ENCODE measurements around the gene CALD1. TPM values are rescaled to one million over a fixed set of nuclear protein-coding genes. Genes with fewer than 3 reads are reported as not detected.

CALD1 gene
- total RNA-seq, 6 experiments from 2014 or later, result 1,066 to 1,726 (median 1,102) TPM

DNA sequence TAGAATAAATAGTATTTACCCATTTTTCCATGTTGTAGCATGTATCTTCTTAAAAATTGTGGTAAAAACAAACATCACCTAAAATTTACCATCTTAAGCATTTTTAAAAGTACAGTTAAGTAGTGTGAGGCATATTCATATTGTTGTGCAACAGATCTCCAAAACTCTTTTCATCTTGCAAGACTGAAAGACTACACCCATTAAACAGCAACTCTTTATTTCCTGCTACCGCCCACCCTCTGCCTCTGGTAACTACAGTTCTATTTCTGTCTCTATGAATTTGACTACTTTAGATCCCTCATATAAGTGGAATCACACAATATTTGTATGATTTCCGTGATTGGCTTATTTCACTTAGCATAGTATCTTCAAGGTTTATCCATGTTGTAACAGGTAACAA, 166.8 kb downstream of the CALD1 start:
- peaks cover 65% of the 10 kb centered on the region for H3K4me1 Mint-ChIP-seq (ENCODE audit: low read depth)
- H3K9me3 Mint-ChIP-seq, result peaks cover 32% of the 10 kb centered on the region; the same call in 1 of the 2 replicates
- peaks cover 79% of the 10 kb centered on the region for H3K36me3 Mint-ChIP-seq (ENCODE audit: low read depth)

DNA sequence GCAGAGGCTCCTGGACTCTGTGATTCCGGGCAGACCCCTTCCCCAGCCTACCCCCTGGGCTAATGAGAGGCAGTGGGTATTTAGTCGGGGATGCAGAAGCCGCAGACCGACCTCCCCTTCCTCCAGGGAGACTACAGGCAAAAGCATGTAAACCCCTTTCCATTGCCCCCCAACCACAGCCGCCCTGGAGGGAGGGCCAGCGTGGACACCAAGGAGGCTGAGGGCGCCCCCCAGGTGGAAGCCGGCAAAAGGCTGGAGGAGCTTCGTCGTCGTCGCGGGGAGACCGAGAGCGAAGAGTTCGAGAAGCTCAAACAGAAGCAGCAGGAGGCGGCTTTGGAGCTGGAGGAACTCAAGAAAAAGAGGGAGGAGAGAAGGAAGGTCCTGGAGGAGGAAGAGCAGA, 167.9 kb downstream of the CALD1 start:
- peaks cover 75% of the 10 kb centered on the region for H3K36me3 Mint-ChIP-seq (ENCODE audit: low read depth)

More for the DNA sequence above, 166.8 kb downstream of the CALD1 start:
- H3K27ac Mint-ChIP-seq, result peak overlapping the region; percentile 75
- H3K27me3 Mint-ChIP-seq (ENCODE audit: insufficient read depth), result peaks cover 64% of the 10 kb centered on the region
- no peak for TF ChIP-seq CTCF (IDR thresholded peaks at IDR 0.05)
- no peak for DNase-seq
- H3K4me3 Mint-ChIP-seq, result peak overlapping the region; percentile 70; the same call in 1 of the 2 replicates

GRCh38 chr7:134947831-134948230, 168.4 kb downstream of the CALD1 start:
- H3K9me3 Mint-ChIP-seq, result peaks cover 28% of the 10 kb centered on the region; the same call in 1 of the 2 replicates
- no peak for DNase-seq
- H3K27ac Mint-ChIP-seq, result peak overlapping the region; percentile 75
- H3K36me3 Mint-ChIP-seq (ENCODE audit: low read depth), result peaks cover 73% of the 10 kb centered on the region
- peak overlapping the region; percentile 70; the same call in 1 of the 2 replicates for H3K4me3 Mint-ChIP-seq
- H3K4me1 Mint-ChIP-seq (ENCODE audit: low read depth), result peaks cover 52% of the 10 kb centered on the region
- TF ChIP-seq CTCF (IDR thresholded peaks at IDR 0.05), result no peak
- H3K27me3 Mint-ChIP-seq (ENCODE audit: insufficient read depth), result peaks cover 67% of the 10 kb centered on the region

More for the DNA sequence above, 167.9 kb downstream of the CALD1 start:
- peak overlapping the region; percentile 75 for H3K27ac Mint-ChIP-seq
- H3K4me1 Mint-ChIP-seq (ENCODE audit: low read depth), result peaks cover 55% of the 10 kb centered on the region
- peaks cover 29% of the 10 kb centered on the region; the same call in 1 of the 2 replicates for H3K9me3 Mint-ChIP-seq
- H3K27me3 Mint-ChIP-seq (ENCODE audit: insufficient read depth), result peaks cover 66% of the 10 kb centered on the region
- peak overlapping the region; percentile 70; the same call in 1 of the 2 replicates for H3K4me3 Mint-ChIP-seq
- no peak for TF ChIP-seq CTCF (IDR thresholded peaks at IDR 0.05)
- DNase-seq, result no peak

- no peak for TF ChIP-seq CTCF (IDR thresholded peaks at IDR 0.05)
- Mint-ChIP-seq H3K27ac (peak overlapping the region; percentile 75), H3K4me3 (peak overlapping the region; percentile 70), H3K9me3 (peaks cover 28% of the 10 kb centered on the region; the same call in 1 of the 2 replicates), H3K27me3 (ENCODE audit: insufficient read depth) (peaks cover 69% of the 10 kb centered on the region), H3K4me1 (ENCODE audit: low read depth) (peaks cover 49% of the 10 kb centered on the region), H3K36me3 (ENCODE audit: low read depth) (peaks cover 71% of the 10 kb centered on the region)
- DNase-seq, result no peak
Observed at GRCh38 chr7:134948246-134948645, 168.8 kb downstream of the CALD1 start.

- peak overlapping the region; percentile 75 for H3K27ac Mint-ChIP-seq
Observed at GRCh38 chr7:134948736-134949135, 169.3 kb downstream of the CALD1 start.

More at GRCh38 chr7:134948736-134949135, 169.3 kb downstream of the CALD1 start:
- peaks cover 49% of the 10 kb centered on the region for H3K4me1 Mint-ChIP-seq (ENCODE audit: low read depth)
- peaks cover 71% of the 10 kb centered on the region for H3K36me3 Mint-ChIP-seq (ENCODE audit: low read depth)
- no peak for TF ChIP-seq CTCF (IDR thresholded peaks at IDR 0.05)
- H3K27me3 Mint-ChIP-seq (ENCODE audit: insufficient read depth), result peaks cover 74% of the 10 kb centered on the region
- peak; percentile 48 for DNase-seq
- peaks cover 28% of the 10 kb centered on the region; the same call in 1 of the 2 replicates for H3K9me3 Mint-ChIP-seq
- peak overlapping the region; percentile 70 for H3K4me3 Mint-ChIP-seq
